Neuron (in vitro differentiated cells): Measurements from ENCODE around the gene TFF2.

Experiments
- H2AFZ ChIP-seq: one replicate; pipeline ENCODE4 v1.6.1; 2013; ENCODE audit warnings: low read depth, mild to moderate bottlenecking, inconsistent platforms, low read length, moderate library complexity
- H3K27me3 ChIP-seq: one replicate; pipeline ENCODE4 v1.6.1; 2013; ENCODE audit warnings: low read length; ENCODE audit not compliant: insufficient read depth
- H3K36me3 ChIP-seq: one replicate; pipeline ENCODE4 v1.6.1; 2013; ENCODE audit warnings: low read length; ENCODE audit not compliant: insufficient read depth
- H3K4me1 ChIP-seq: one replicate; pipeline ENCODE4 v1.6.1; 2013; ENCODE audit warnings: low read length; ENCODE audit not compliant: insufficient read depth
- H3K4me3 ChIP-seq: 2 replicates; pipeline ENCODE4 v1.5.1; 2013; ENCODE audit warnings: mild to moderate bottlenecking, low read length, moderate library complexity
- H3K9me3 ChIP-seq: one replicate; pipeline ENCODE4 v1.6.1; 2013; ENCODE audit warnings: low read length

TFF2 gene

DNA sequence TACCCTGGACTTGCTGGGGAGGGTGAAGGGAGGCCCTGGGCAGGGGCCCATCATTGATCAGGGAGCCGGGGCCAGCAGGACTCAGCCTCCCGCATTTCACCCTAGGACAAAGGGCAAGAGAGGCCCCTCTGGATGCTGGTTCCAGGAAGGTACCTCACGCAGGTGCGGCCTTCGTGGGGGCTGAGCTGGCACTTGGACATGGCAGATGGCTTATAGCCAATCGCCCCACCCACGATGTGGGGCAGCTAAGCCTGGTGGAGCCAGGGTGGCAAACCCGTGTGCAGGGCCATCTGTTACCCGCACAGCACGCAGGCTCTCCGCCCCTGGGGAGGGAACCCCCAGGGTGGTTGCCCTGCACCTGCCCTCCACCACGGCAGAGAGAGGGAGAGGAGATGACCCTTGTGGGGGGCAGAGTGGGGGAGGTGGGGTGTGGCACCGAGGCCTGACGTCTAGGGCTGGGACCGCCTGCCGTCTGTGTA lies 38.1 kb downstream of the TFF2 start:
- H3K4me3 ChIP-seq: no peak overlapping the region
- H3K36me3 ChIP-seq: no peaks in the 10 kb centered on the region
- no peak overlapping the region for H2AFZ ChIP-seq
- H3K4me1 ChIP-seq: no peaks in the 10 kb centered on the region
- no peaks in the 10 kb centered on the region for H3K9me3 ChIP-seq
- H3K27me3 ChIP-seq: peaks cover 32% of the 10 kb centered on the region

- peaks cover 35% of the 10 kb centered on the region for H3K27me3 ChIP-seq
- H3K4me3 ChIP-seq: no peak overlapping the region
- H3K4me1 ChIP-seq: no peaks in the 10 kb centered on the region
- H3K9me3 ChIP-seq: no peaks in the 10 kb centered on the region
- no peaks in the 10 kb centered on the region for H3K36me3 ChIP-seq
- H2AFZ ChIP-seq: no peak overlapping the region
Measured at GRCh38 chr21:42311816-42312625, 38.8 kb downstream of the TFF2 start.

- H3K9me3 ChIP-seq: no peaks in the 10 kb centered on the region
- H3K27me3 ChIP-seq: peaks cover 35% of the 10 kb centered on the region
- H3K36me3 ChIP-seq: no peaks in the 10 kb centered on the region
- H3K4me3 ChIP-seq: no peak overlapping the region
- H2AFZ ChIP-seq: no peak overlapping the region
- no peaks in the 10 kb centered on the region for H3K4me1 ChIP-seq
Measured at GRCh38 chr21:42311160-42311559, 39.6 kb downstream of the TFF2 start.

- Histone ChIP-seq H3K9me3 (no peaks in the 10 kb centered on the region), H2AFZ (no peak overlapping the region), H3K27me3 (peaks cover 35% of the 10 kb centered on the region), H3K4me1 (no peaks in the 10 kb centered on the region), H3K36me3 (no peaks in the 10 kb centered on the region), H3K4me3 (no peak overlapping the region)
Measured at GRCh38 chr21:42310411-42311001, 40.3 kb downstream of the TFF2 start.

GRCh38 chr21:42309753-42310213 lies 41.0 kb downstream of the TFF2 start:
- Histone ChIP-seq H3K27me3 (peaks cover 35% of the 10 kb centered on the region), H2AFZ (no peak overlapping the region), H3K36me3 (no peaks in the 10 kb centered on the region), H3K4me1 (no peaks in the 10 kb centered on the region), H3K4me3 (no peak overlapping the region), H3K9me3 (no peaks in the 10 kb centered on the region)

DNA sequence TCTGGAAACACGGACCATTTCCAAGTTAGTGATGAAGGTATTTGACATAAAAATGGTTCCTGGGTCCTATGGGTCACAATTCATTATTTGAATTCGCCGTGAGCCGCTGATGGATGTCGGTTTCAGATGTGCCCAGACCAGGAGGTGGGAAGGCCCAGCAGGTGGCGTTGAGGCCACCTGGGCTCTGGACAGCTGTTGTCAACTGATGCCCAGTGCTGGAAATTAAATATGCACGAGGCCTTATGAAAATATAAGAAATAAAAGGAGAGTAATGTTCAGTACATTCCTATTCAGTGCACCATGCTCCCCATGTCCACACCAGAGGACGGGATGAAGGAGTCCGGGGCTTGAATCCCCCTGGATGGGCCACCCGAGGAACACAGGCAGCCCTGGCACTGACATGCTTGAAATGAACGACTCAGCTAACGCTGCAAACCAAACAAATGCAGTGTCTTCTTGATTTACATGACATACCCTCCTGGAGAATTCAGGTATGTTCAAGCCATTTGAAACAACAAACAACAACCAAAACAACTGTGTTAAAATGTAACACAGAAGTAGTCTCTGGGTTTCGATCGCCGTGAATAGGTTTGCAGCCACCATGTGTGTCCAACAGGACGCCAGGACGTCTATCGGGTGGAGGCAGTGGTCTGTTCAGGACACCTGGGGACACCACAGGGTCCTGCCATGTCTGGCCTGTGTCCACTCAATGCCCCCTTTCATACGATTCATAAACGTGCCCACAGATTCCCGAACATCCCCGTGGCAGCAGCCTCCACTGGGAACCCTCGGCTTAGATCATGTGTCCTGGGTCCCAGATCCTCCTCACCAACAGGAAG lies 41.7 kb downstream of the TFF2 start:
- H2AFZ ChIP-seq: no peak overlapping the region
- H3K36me3 ChIP-seq: no peaks in the 10 kb centered on the region
- H3K9me3 ChIP-seq: no peaks in the 10 kb centered on the region
- peaks cover 38% of the 10 kb centered on the region for H3K27me3 ChIP-seq
- no peaks in the 10 kb centered on the region for H3K4me1 ChIP-seq
- no peak overlapping the region for H3K4me3 ChIP-seq

GRCh38 chr21:42308161-42308913 lies 42.5 kb downstream of the TFF2 start:
- no peak overlapping the region for H3K4me3 ChIP-seq
- H3K4me1 ChIP-seq: no peaks in the 10 kb centered on the region
- no peak overlapping the region for H2AFZ ChIP-seq
- peaks cover 31% of the 10 kb centered on the region for H3K27me3 ChIP-seq
- no peaks in the 10 kb centered on the region for H3K9me3 ChIP-seq
- no peaks in the 10 kb centered on the region for H3K36me3 ChIP-seq

DNA sequence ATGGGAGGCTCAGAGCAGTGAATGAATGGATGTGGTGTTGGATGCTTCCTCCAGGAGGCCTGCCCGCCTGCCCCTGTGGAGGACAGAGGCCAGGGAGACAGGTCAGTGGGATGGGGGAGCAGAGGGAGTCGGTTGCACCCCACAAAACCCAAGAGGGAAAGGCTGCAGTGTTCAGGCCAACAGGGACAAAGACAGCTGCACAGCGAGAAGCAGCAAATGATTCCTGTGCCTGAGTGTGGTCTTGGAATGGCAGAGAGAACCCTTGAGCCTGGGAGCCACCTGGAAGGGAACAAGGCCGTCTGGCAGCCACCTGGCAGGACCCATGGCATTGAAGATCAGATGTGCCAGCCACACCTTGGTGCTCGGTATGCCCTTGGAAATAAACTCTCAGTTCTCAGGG lies 43.7 kb downstream of the TFF2 start:
- Histone ChIP-seq H2AFZ (no peak overlapping the region), H3K9me3 (no peaks in the 10 kb centered on the region), H3K36me3 (no peaks in the 10 kb centered on the region), H3K4me1 (no peaks in the 10 kb centered on the region), H3K27me3 (peaks cover 19% of the 10 kb centered on the region), H3K4me3 (no peak overlapping the region)

DNA sequence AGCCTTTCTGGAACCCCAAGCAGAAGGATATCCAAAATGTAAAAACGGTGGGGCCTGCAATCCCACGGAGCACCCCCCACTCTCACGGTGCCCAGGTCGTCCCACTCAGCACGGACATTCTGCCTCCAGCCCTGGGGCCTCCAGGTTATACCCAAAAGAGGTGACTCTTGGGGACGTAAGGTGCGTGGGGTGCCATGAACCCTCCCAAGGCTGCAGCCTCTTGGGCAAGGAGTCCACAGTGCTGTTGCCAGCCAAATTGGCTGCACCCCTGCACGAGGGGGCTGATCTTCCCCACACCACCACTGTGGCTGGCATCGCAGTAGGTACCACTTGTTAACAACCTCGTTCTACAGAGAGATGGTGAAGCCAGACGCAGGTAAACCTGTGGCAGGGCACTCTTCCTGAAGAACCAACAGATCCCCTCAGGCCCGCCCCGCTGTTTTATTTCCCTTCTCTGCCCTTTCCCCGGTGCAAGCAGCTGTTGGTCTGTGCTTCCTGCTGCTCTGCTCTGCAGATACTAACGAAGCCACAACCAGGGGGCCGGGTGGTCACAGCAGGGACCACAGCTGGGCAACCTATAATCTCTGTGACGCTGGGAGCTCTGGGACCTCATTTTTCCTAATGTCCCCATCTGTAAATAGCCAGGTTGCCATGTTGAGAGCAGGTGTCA lies 44.3 kb downstream of the TFF2 start:
- H3K36me3 ChIP-seq: no peaks in the 10 kb centered on the region
- peaks cover 13% of the 10 kb centered on the region for H3K27me3 ChIP-seq

GRCh38 chr21:42305707-42306147 lies 45.1 kb downstream of the TFF2 start:
- Histone ChIP-seq H2AFZ (no peak overlapping the region), H3K27me3 (peaks cover 8% of the 10 kb centered on the region), H3K9me3 (no peaks in the 10 kb centered on the region), H3K36me3 (no peaks in the 10 kb centered on the region), H3K4me1 (no peaks in the 10 kb centered on the region), H3K4me3 (no peak overlapping the region)

More for the DNA sequence above, 44.3 kb downstream of the TFF2 start:
- Histone ChIP-seq H2AFZ (no peak overlapping the region), H3K4me1 (no peaks in the 10 kb centered on the region), H3K4me3 (no peak overlapping the region), H3K9me3 (no peaks in the 10 kb centered on the region)

GRCh38 chr21:42304556-42305454 lies 46.0 kb downstream of the TFF2 start:
- Histone ChIP-seq H3K4me3 (no peak overlapping the region), H3K9me3 (no peaks in the 10 kb centered on the region), H3K36me3 (no peaks in the 10 kb centered on the region), H3K27me3 (peaks cover 8% of the 10 kb centered on the region), H2AFZ (no peak overlapping the region), H3K4me1 (no peaks in the 10 kb centered on the region)
